ENCODE results near the gene TBC1D5.

The TBC1D5 gene

DNA sequence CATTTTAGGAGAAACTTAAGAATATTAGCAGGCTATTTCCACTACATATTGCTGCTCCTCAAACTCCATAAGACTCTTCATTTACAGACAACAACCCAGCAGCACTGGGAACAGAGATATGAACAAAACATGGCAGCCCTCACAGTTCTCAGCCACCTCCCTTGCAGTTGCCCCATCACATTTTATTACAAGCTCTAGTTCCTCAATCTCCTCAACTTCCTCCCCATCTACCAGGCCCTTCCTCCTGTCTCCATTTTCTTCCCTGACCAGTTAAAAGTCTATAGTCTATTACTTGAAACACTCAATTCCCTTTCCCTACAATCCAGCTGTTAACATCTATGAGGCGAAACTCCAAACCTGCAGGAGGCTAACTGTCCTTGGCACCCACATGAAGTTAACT, 412.5 kb downstream of the TBC1D5 start:
- in situ Hi-C loops (cut with MboI; ENCODE audit: low pct_unique_long_range_greater_than_20kb, low sequenced_read_pairs, unreplicated experiment), result no loop called here
- TF ChIP-seq, protein P1, sequence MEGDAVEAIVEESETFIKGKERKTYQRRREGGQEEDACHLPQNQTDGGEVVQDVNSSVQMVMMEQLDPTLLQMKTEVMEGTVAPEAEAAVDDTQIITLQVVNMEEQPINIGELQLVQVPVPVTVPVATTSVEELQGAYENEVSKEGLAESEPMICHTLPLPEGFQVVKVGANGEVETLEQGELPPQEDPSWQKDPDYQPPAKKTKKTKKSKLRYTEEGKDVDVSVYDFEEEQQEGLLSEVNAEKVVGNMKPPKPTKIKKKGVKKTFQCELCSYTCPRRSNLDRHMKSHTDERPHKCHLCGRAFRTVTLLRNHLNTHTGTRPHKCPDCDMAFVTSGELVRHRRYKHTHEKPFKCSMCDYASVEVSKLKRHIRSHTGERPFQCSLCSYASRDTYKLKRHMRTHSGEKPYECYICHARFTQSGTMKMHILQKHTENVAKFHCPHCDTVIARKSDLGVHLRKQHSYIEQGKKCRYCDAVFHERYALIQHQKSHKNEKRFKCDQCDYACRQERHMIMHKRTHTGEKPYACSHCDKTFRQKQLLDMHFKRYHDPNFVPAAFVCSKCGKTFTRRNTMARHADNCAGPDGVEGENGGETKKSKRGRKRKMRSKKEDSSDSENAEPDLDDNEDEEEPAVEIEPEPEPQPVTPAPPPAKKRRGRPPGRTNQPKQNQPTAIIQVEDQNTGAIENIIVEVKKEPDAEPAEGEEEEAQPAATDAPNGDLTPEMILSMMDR (IDR thresholded peaks at IDR 0.05; ENCODE audit: extremely low read depth, insufficient read depth, missing control alignments), result no peak
- DNase-seq (ENCODE audit: low spot score), result no peak

DNA sequence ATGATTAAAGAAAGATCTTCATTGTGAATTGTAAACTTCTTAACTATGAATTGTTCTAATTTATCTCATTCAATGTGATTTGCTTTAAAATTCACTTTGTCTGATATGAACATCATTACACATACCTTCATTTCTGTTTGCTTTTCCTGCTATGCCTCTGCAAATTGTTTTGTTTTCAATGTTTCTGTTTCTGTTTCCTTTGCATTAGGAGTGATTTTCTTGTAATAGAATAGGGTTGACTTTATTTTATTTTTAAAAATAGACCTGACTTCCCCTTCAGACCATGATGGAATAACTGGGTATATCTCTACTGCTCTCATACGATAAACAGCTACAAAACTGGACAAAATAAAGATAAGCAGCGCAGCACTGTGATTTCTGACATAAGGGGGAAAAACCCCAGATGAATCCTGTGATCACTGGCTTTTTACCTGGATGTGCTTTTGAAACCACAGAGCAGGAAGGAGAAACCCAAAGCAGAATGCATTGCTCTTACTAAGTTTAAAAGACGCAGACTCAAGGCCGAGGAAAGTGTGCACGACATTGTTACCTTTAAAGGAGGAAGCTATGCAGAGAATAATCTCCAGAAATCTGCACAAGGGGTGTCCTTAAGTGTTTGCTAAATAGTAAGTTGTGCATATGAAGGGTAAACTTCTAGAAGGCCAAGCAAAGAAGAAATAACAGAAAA, 420.2 kb downstream of the TBC1D5 start:
- peak; percentile 15 for DNase-seq (ENCODE audit: low spot score)
- TF ChIP-seq, protein P1 (IDR thresholded peaks at IDR 0.05; ENCODE audit: extremely low read depth, insufficient read depth, missing control alignments), result no peak
- in situ Hi-C loops (cut with MboI; ENCODE audit: low pct_unique_long_range_greater_than_20kb, low sequenced_read_pairs, unreplicated experiment), result no loop called here

DNA sequence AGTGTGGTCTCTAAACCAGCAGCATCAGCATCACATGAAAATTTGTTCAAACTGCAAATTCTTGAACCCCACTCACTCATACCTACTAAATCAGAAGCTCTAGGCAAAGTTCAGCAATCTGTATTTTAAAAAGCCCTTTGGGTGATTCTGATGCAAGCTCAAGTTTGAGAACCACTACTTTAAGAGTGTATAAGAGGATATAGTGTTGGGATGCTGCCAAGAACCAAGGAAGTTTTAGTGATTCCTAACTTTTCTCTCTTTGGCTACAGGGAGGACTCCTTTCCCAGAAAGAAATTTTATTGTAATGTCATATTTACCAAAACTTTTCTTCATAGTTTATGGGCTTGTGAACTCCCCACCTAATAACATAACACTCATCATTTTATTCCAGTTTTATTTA, 422.2 kb downstream of the TBC1D5 start:
- TF ChIP-seq, protein P1 (IDR thresholded peaks at IDR 0.05; ENCODE audit: extremely low read depth, insufficient read depth, missing control alignments), result no peak
- in situ Hi-C loops (cut with MboI; ENCODE audit: low pct_unique_long_range_greater_than_20kb, low sequenced_read_pairs, unreplicated experiment), result no loop called here
- DNase-seq (ENCODE audit: low spot score), result no peak

DNA sequence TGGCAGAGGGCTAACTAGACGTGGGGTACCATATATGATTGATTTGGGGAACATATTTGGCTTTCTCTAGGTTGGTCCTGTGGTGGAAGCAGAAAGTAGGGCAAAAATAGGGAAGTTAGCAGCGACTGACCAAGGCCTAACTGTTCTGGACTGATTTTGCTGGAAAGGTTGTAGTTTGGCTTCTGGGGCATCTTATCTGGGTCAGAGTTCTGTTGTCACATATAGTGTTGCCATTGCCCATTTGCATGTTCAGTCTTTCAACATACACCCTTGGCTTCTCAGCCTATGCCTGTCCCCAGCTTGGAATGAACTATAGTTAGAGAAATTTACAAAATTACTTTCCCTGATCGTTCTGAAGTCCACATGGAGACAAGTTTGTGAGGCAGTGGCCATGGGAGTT, 426.5 kb downstream of the TBC1D5 start:
- TF ChIP-seq, protein P1 (IDR thresholded peaks at IDR 0.05; ENCODE audit: extremely low read depth, insufficient read depth, missing control alignments), result no peak
- no peak for DNase-seq (ENCODE audit: low spot score)
- in situ Hi-C loops (cut with MboI; ENCODE audit: low pct_unique_long_range_greater_than_20kb, low sequenced_read_pairs, unreplicated experiment), result no loop called here

DNA sequence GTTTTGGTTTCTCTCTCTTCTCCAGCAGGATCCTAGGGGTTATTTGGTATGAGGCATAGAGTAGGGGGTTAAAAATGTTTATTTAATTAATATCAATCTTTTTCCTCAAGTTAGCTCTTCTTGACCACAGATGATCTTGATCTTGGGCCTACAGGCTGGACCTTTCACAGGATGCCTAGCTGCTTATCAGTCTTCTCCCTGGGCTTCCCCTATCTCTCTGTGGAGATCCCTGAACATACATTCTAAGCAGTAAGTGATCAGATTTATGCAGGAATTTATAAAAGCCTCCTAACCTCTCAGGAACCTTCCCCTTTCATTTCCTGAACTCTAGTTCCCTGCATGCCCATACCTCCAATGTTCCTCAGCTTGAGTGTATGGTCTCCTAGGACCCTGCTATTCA, 428.3 kb downstream of the TBC1D5 start:
- in situ Hi-C loops (cut with MboI; ENCODE audit: low pct_unique_long_range_greater_than_20kb, low sequenced_read_pairs, unreplicated experiment), result no loop called here
- DNase-seq (ENCODE audit: low spot score), result no peak
- TF ChIP-seq, protein P1 (IDR thresholded peaks at IDR 0.05; ENCODE audit: extremely low read depth, insufficient read depth, missing control alignments), result no peak

DNA sequence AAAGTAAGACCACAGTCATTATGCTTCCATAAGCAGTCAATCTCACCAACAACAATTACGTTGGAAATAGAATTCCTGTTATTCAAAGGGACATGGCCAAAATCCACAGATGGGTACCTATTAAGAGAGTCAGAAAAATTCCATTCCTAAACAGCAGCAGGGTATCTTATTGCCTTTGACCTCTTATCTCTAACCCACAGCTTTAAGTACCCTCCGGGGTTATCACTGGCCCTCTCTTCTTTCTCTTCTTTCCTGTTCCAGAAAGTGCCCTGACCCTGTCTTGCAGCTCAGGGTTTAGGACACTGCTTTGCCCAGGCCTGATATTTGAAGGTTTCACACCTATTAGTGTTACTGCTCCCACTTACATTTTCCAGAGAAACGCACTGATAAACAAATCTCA, 428.7 kb downstream of the TBC1D5 start:
- in situ Hi-C loops (cut with MboI; ENCODE audit: low pct_unique_long_range_greater_than_20kb, low sequenced_read_pairs, unreplicated experiment), result no loop called here
- TF ChIP-seq, protein P1 (IDR thresholded peaks at IDR 0.05; ENCODE audit: extremely low read depth, insufficient read depth, missing control alignments), result no peak

More for the DNA sequence above, 428.7 kb downstream of the TBC1D5 start:
- no peak for DNase-seq (ENCODE audit: low spot score)

All from GM13977 (cell line).